T-helper 22 cell (primary cell): ENCODE data around the gene GLG1.
"Not testable (repeated sequence)": the region's sequence is repeated elsewhere in the genome, so short reads cannot be mapped to it uniquely, and the experiment has no call there.

Experiments used
- DNase-seq: peaks from one replicate; pipeline ENCODE4 v3.0.0-alpha.2; 2020; ENCODE audit warnings: low read depth

Gene GLG1

DNA sequence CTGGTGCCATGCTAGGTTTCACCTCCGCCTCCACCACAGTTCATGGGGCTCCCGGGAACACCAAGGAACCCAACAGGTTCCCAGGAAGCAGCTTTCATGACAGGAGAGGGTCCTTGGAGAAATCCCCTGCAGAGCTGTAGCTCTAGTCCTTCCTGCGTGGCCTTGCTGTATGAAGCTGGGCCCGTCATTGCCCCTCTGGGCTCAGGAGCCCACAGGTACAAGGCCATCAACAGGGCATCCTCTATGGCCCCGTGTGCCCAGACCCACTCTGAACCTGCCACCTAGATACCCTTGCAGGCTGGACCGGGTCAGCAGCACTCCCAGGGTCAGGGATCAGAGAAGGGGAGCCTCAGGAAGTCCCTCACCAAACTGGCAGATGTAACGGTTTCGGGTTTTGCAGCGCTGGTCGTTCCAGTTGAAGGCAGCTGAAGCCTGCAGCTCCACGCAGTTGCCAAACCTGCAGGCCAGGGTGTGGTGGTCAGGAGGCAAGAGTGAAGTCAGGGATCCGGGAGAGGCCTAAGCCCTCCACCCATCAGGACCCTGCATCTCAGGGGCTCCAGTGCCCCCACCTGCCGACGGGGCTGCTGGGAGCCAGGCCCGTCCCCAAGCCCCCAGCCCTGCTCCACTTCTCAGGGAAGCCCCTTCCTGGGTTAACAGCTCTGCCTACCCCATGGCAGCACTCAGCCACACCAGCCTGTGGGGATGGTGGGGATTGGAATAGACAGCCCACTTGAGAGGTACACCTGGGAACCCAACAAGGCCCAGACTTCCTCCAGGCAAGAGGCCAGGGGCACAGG lies 197.5 kb downstream of the GLG1 start:
- not testable (repeated sequence) for DNase-seq

GRCh38 chr16:74407362-74407705 lies 199.6 kb downstream of the GLG1 start:
- not testable (repeated sequence) for DNase-seq

GRCh38 chr16:74406600-74407361 lies 200.1 kb downstream of the GLG1 start:
- not testable (repeated sequence) for DNase-seq

GRCh38 chr16:74404148-74404933 lies 202.6 kb downstream of the GLG1 start:
- not testable (repeated sequence) for DNase-seq

- DNase-seq = not testable (repeated sequence)
Observed at GRCh38 chr16:74400238-74400637, 206.7 kb downstream of the GLG1 start.

- DNase-seq = not testable (repeated sequence)
Observed at GRCh38 chr16:74398212-74398895, 208.6 kb downstream of the GLG1 start.
